Stomach (tissue), 9 donors: Measurements from ENCODE around the gene KIF1A. TPM values are rescaled to one million over a fixed set of nuclear protein-coding genes. Genes with fewer than 3 reads are reported as not detected.

ENCODE experiments used
- DNase-seq, 2 donors: peaks; one replicate each; pipeline versions ENCODE4 v3.0.0 to v3.0.0-alpha.2; 2013 to 2019
- H3K27ac ChIP-seq, 5 donors: fragments of 200-600 bp in 4 of 5; sonication (generic) in 4 of 5; one replicate each; pipeline ENCODE4 v1.5.1; 2013 to 2019; ENCODE audit warnings: mild to moderate bottlenecking in 1 of 5, moderate library complexity in 1 of 5
- H3K27me3 ChIP-seq, 3 donors: fragments of 200-600 bp; sonication (generic); one replicate each; pipeline ENCODE4 v1.5.1; 2017 to 2019; ENCODE audit warnings: mixed run types in 1 of 3
- H3K36me3 ChIP-seq, 4 donors: fragments of 200-600 bp; sonication (generic); 1 replicate in 3 of 4; 2 replicates in 1 of 4; pipeline ENCODE4 v1.5.1; 2016 to 2019
- H3K4me1 ChIP-seq, 4 donors: fragments of 200-600 bp; sonication (generic); one replicate each; pipeline ENCODE4 v1.5.1; 2016 to 2019
- H3K4me3 ChIP-seq, 4 donors: fragments of 200-600 bp; sonication (generic) in 3 of 4; one replicate each; pipeline ENCODE4 v1.5.1; 2016 to 2019; ENCODE audit warnings: mild to moderate bottlenecking in 1 of 4
- H3K9me3 ChIP-seq, 4 donors: fragments of 200-600 bp; sonication (generic); one replicate each; pipeline ENCODE4 v1.5.1; 2016 to 2019
- EP300 ChIP-seq: sonication (generic); formaldehyde crosslinking; IDR thresholded peaks from one replicate; pipeline ENCODE4 v1.6.1; 2017; ENCODE audit warnings: antibody characterized with exemption
- POLR2A ChIP-seq, 4 donors: fragments of 450-650 bp; IDR thresholded peaks; one replicate each; pipeline ENCODE4 v1.6.1; 2016; ENCODE audit warnings: antibody characterized with exemption in 4 of 4, control low read depth in 2 of 4, mild to moderate bottlenecking in 1 of 4, moderate library complexity in 1 of 4
- POLR2AphosphoS5 ChIP-seq, 3 donors: sonication (generic); formaldehyde crosslinking; IDR thresholded peaks; one replicate each; pipeline ENCODE4 v1.6.1; 2016; ENCODE audit warnings: antibody characterized with exemption in 3 of 3
- WGBS, 5 donors: extraction: QIAGEN DNeasy Blood & Tissue Kit in 3 of 5; methylation state at CpG; one replicate each; pipeline versions ENCODE4 v1.1.5 to v1.1.7; 2013 to 2018; 5-methylcytosine and 5-hydroxymethylcytosine counted together
- intact Hi-C: fragments of 100-400 bp; cut with DNase I; formaldehyde crosslinking; loops from one replicate; pipeline ENCODE4 v1.15.1; 2023; ENCODE audit warnings: low total_unique reads
- polyA plus RNA-seq, 3 donors: library from polyadenylated mRNA; stranded (reverse); fragments of 200-250 nt; gene quantifications; one replicate each; pipeline ENCODE4 v1.2.3, GENCODE V29; 2013
- total RNA-seq, 5 donors: library from RNA; depleted of rRNA; stranded (reverse); fragments of >200 nt; gene quantifications; one replicate each; pipeline versions ENCODE4 v1.1.0 to v1.2.3, GENCODE V29; 2014 to 2016
- TF ChIP-seq, protein P1 (sequence below), 7 experiments: fragments of 450-650 bp in 4 of 7; fragments of 200-600 bp in 3 of 7; sonication (generic) in 3 of 7; IDR thresholded peaks; one replicate each; pipeline ENCODE4 v1.5.1; 2016 to 2019; ENCODE audit warnings: antibody characterized with exemption in 7 of 7, control low read depth in 2 of 7, mild to moderate bottlenecking in 1 of 7
- donor health status: healthy with polysubstance abuse.
- donor health status: Bipolar disorder and iron deficiency.
- donor health status: healthy.

The KIF1A gene
- total and polyA plus RNA-seq, 8 donors: 0.15 to 12.5 (median 2.5) TPM

DNA sequence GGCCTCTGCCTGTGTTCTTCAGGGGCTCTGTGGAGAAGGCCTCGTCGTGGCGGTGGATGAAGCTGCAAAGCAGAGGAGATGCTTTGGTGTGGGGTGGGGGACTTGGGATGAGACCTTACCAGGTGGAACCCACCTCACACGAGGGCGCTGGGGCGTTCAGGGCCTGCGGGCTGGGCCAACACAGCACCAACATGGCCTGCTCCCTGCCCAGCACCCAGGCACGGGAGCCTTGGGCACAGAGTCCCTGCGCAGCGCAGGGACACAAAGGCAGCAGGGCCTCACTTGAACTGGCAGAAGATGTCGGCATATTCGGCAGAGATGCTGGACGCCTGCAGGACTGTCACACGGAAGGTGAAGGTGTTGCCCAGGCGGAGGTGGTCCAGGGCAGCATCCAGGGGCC lies 74.6 kb downstream of the KIF1A start:
- H3K9me3 ChIP-seq: no peaks in the 10 kb centered on the region
- no peaks in the 10 kb centered on the region for H3K36me3 ChIP-seq
- H3K4me3 ChIP-seq: no peak overlapping the region
- TF ChIP-seq EP300 (no peak), POLR2AphosphoS5 (IDR thresholded peaks at IDR 0.05) (no peak), POLR2A (IDR thresholded peaks at IDR 0.05) (no peak)
- TF ChIP-seq, protein P1, sequence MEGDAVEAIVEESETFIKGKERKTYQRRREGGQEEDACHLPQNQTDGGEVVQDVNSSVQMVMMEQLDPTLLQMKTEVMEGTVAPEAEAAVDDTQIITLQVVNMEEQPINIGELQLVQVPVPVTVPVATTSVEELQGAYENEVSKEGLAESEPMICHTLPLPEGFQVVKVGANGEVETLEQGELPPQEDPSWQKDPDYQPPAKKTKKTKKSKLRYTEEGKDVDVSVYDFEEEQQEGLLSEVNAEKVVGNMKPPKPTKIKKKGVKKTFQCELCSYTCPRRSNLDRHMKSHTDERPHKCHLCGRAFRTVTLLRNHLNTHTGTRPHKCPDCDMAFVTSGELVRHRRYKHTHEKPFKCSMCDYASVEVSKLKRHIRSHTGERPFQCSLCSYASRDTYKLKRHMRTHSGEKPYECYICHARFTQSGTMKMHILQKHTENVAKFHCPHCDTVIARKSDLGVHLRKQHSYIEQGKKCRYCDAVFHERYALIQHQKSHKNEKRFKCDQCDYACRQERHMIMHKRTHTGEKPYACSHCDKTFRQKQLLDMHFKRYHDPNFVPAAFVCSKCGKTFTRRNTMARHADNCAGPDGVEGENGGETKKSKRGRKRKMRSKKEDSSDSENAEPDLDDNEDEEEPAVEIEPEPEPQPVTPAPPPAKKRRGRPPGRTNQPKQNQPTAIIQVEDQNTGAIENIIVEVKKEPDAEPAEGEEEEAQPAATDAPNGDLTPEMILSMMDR (IDR thresholded peaks at IDR 0.05): no peak
- no peak for DNase-seq
- WGBS, 5 donors: 91 to 95% (median 93%) methylated on average over 14 to 15 of the region's 15 CpGs
- intact Hi-C loops: no loop called here
- no peaks in the 10 kb centered on the region for H3K27me3 ChIP-seq
- no peak overlapping the region for H3K27ac ChIP-seq
- H3K4me1 ChIP-seq: no peaks in the 10 kb centered on the region

DNA sequence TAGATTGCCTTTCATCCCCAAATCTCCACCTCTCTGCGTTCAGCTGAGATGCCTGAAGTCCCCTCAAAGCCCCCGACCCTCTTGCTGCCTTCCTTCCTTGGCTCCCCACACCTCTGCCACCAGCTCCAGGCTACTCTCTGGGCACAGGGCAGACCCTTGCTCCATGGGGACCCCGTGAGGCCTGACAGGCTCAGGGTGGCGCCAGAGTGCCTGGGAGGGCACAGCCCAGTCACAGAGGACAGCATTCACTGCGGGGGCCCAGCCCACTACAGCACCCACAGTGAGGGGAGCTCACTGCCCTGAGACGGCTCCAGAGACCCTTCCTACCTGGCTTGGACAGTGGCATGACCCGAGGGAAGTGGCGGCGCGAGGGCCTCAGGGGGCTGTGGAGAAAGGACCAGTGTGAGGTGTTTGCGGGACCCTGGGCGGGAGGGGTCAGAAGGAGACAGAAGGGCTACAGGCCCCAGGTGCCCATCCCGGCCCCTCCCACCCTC lies 77.4 kb downstream of the KIF1A start:
- Histone ChIP-seq H3K27ac (no peak overlapping the region), H3K4me3 (no peak overlapping the region), H3K9me3 (no peaks in the 10 kb centered on the region), H3K4me1 (no peaks in the 10 kb centered on the region), H3K36me3 (no peaks in the 10 kb centered on the region), H3K27me3 (no peaks in the 10 kb centered on the region)
- intact Hi-C loops: no loop called here
- no peak for DNase-seq
- 78 to 85% (median 82%) methylated on average over 5 to 13 of the region's 13 CpGs for WGBS, 5 donors
- no peak for TF ChIP-seq POLR2AphosphoS5 (IDR thresholded peaks at IDR 0.05)
- TF ChIP-seq, protein P1 (IDR thresholded peaks at IDR 0.05): no peak
- TF ChIP-seq POLR2A (IDR thresholded peaks at IDR 0.05): no peak
- TF ChIP-seq EP300: no peak

DNA sequence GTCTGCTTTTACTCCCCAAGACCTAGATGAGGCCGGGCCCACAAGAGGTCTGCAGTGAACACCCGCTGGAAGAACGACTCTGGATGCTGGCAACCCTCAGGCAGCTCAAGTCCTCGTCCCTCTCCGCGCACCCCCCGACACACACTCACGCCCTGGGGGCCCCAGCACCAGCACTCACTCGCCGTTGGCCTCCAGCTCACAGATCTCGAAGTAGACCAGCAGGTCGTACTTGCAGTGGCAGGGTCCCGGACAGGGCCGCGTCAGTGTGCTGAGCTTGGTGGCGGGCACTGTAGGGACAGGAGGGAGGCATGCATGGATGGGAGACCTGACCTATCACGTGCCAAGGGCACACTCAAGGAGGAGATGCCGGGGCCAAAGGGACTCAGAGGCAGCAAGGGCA lies 78.9 kb downstream of the KIF1A start:
- TF ChIP-seq POLR2A (IDR thresholded peaks at IDR 0.05) (no peak), EP300 (no peak), POLR2AphosphoS5 (IDR thresholded peaks at IDR 0.05) (no peak)
- TF ChIP-seq, protein P1 (IDR thresholded peaks at IDR 0.05): no peak
- no peak for DNase-seq
- no peaks in the 10 kb centered on the region for H3K4me1 ChIP-seq
- H3K27me3 ChIP-seq: peaks cover 0 to 9% (median 0%) of the 10 kb centered on the region in 3 donors
- H3K9me3 ChIP-seq: no peaks in the 10 kb centered on the region
- intact Hi-C loops: no loop called here
- no peak overlapping the region for H3K27ac ChIP-seq
- WGBS, 5 donors: 76 to 84% (median 80%) methylated on average over 11 to 18 of the region's 18 CpGs
- H3K36me3 ChIP-seq: no peaks in the 10 kb centered on the region
- no peak overlapping the region for H3K4me3 ChIP-seq

DNA sequence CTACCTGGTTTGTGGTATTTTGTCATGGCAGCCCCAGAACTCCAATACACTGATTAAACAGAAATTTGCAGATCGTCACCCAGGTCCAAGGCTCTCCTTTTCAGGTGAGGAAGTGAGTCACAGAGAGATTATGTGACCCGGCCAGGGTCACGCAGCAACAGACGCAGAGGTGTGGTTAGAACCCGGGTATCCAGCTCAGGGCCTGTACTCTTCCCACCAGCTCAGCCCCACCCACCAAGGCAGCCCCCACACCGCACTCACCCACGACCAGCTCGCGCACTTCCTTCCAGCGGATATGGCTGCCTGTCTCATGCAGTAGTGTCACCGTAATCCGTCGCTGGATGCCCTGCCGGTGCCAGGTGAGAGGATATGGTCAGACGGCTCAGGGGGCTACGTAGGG lies 80.2 kb downstream of the KIF1A start:
- Histone ChIP-seq H3K4me1 (no peaks in the 10 kb centered on the region), H3K4me3 (no peak overlapping the region), H3K9me3 (no peaks in the 10 kb centered on the region), H3K36me3 (no peaks in the 10 kb centered on the region), H3K27me3 (peaks cover 0 to 21% (median 0%) of the 10 kb centered on the region in 3 donors), H3K27ac (no peak overlapping the region)
- WGBS, 5 donors: 62 to 76% (median 71%) methylated on average over 15 to 16 of the region's 16 CpGs
- DNase-seq: no peak
- intact Hi-C loops: no loop called here
- TF ChIP-seq EP300 (no peak), POLR2A (IDR thresholded peaks at IDR 0.05) (no peak), POLR2AphosphoS5 (IDR thresholded peaks at IDR 0.05) (no peak)
- TF ChIP-seq, protein P1 (IDR thresholded peaks at IDR 0.05): no peak
